MM.1S (cell line): ENCODE data around the gene PABPC3.

Source experiments
- DNase-seq: peaks from one replicate; pipeline ENCODE4 v3.0.0-alpha.2; 2015
- H2AFZ ChIP-seq: fragments of 300-600 bp; sonication (generic); 2 replicates; pipeline ENCODE4 v1.6.0; 2016; ENCODE audit warnings: antibody characterized with exemption, low read length
- H3F3A ChIP-seq: fragments of 300-600 bp; sonication (generic); 2 replicates; pipeline ENCODE4 v1.6.1; 2016; ENCODE audit warnings: mild to moderate bottlenecking, antibody characterized with exemption, low read length, moderate library complexity, mixed read lengths; ENCODE audit not compliant: insufficient read depth
- H3K27ac ChIP-seq: fragments of 300-600 bp; sonication (generic); 2 replicates; pipeline ENCODE4 v1.5.1; 2016; ENCODE audit warnings: mild to moderate bottlenecking, low read length
- H3K27me3 ChIP-seq: fragments of 300-600 bp; sonication (generic); replicated peaks from 2 replicates; pipeline ENCODE4 v1.6.0; 2016; ENCODE audit warnings: low read length; ENCODE audit not compliant: insufficient read depth
- H3K36me3 ChIP-seq: fragments of 300-600 bp; sonication (generic); replicated peaks from 2 replicates; pipeline ENCODE4 v1.6.1; 2016; ENCODE audit warnings: mild to moderate bottlenecking, low read length, mixed read lengths; ENCODE audit not compliant: insufficient read depth
- H3K4me1 ChIP-seq: fragments of 300-600 bp; sonication (generic); 2 replicates; pipeline ENCODE4 v1.6.1; 2016; ENCODE audit warnings: low read length, mixed read lengths
- H3K4me2 ChIP-seq: fragments of 300-600 bp; sonication (generic); 2 replicates; pipeline ENCODE4 v1.6.0; 2016; ENCODE audit warnings: low read depth, low read length
- H3K4me3 ChIP-seq: fragments of 300-600 bp; sonication (generic); 2 replicates; pipeline ENCODE4 v1.5.1; 2016; ENCODE audit warnings: low read length, mixed read lengths
- H3K79me2 ChIP-seq: fragments of 300-600 bp; sonication (generic); 2 replicates; pipeline ENCODE4 v1.6.1; 2016; ENCODE audit warnings: mixed run types, low read length, mixed read lengths
- H3K9ac ChIP-seq: fragments of 300-600 bp; sonication (generic); 2 replicates; pipeline ENCODE4 v1.6.1; 2016; ENCODE audit warnings: low read length, mixed read lengths
- H3K9me2 ChIP-seq: fragments of 300-600 bp; sonication (generic); replicated peaks from 2 replicates; pipeline ENCODE4 v1.6.1; 2016; ENCODE audit warnings: mild to moderate bottlenecking, low read length, mixed read lengths; ENCODE audit not compliant: insufficient read depth
- H3K9me3 ChIP-seq: fragments of 300-600 bp; sonication (generic); replicated peaks from 2 replicates; pipeline ENCODE4 v1.6.1; 2016; ENCODE audit warnings: mild to moderate bottlenecking, low read length, mixed read lengths; ENCODE audit not compliant: insufficient read depth
- H4K20me1 ChIP-seq: fragments of 300-600 bp; sonication (generic); 2 replicates; pipeline ENCODE4 v1.6.1; 2016; ENCODE audit warnings: mild to moderate bottlenecking, low read length, moderate library complexity, mixed read lengths; ENCODE audit not compliant: insufficient read depth
- CTCF ChIP-seq: fragments of 300-600 bp; sonication (generic); IDR thresholded peaks from 2 replicates; pipeline ENCODE4 v1.5.1; 2016; ENCODE audit warnings: antibody characterized with exemption, low read length, mixed read lengths
- EZH2 ChIP-seq: fragments of 300-600 bp; sonication (generic); optimal IDR thresholded peaks from 2 replicates; pipeline ENCODE3; 2017; ENCODE audit warnings: low read depth, mild to moderate bottlenecking, antibody characterized with exemption, low read length, mixed read lengths
- EZH2phosphoT487 ChIP-seq: fragments of 300-600 bp; sonication (generic); IDR thresholded peaks from 2 replicates; pipeline ENCODE4 v1.6.1; 2018; ENCODE audit warnings: antibody characterized with exemption, low read length

The PABPC3 gene

GRCh38 chr13:25103711-25104110 lies 7.8 kb downstream of the PABPC3 start:
- H3K9me2 ChIP-seq, result no peaks in the 10 kb centered on the region
- H2AFZ ChIP-seq, result no peak overlapping the region
- no peak for TF ChIP-seq EZH2phosphoT487
- no peak overlapping the region for H3K27ac ChIP-seq
- H3K4me1 ChIP-seq, result no peaks in the 10 kb centered on the region
- H3K9ac ChIP-seq, result no peak overlapping the region
- H4K20me1 ChIP-seq, result no peaks in the 10 kb centered on the region
- DNase-seq, result no peak
- no peaks in the 10 kb centered on the region for H3K36me3 ChIP-seq
- H3K4me2 ChIP-seq, result no peak overlapping the region
- no peak overlapping the region for H3K4me3 ChIP-seq
- H3K27me3 ChIP-seq, result no peaks in the 10 kb centered on the region
- H3F3A ChIP-seq, result no peaks in the 10 kb centered on the region
- H3K9me3 ChIP-seq, result no peaks in the 10 kb centered on the region
- H3K79me2 ChIP-seq, result no peaks in the 10 kb centered on the region

- Histone ChIP-seq H3K4me3 (no peak overlapping the region), H3K9me3 (no peaks in the 10 kb centered on the region), H3K4me2 (no peak overlapping the region), H4K20me1 (no peaks in the 10 kb centered on the region), H3K9ac (no peak overlapping the region), H3K27ac (no peak overlapping the region), H3K79me2 (no peaks in the 10 kb centered on the region), H3K4me1 (no peaks in the 10 kb centered on the region), H3K9me2 (no peaks in the 10 kb centered on the region), H3F3A (no peaks in the 10 kb centered on the region), H2AFZ (no peak overlapping the region), H3K36me3 (no peaks in the 10 kb centered on the region), H3K27me3 (no peaks in the 10 kb centered on the region)
- DNase-seq, result no peak
- TF ChIP-seq EZH2phosphoT487 (no peak), EZH2 (no peak), CTCF (no peak)
These were observed 13.4 kb downstream of the PABPC3 start for GRCh38 chr13:25109341-25109740.

- Histone ChIP-seq H3K36me3 (no peaks in the 10 kb centered on the region), H2AFZ (no peak overlapping the region), H3K4me3 (no peak overlapping the region), H3K79me2 (no peaks in the 10 kb centered on the region), H3K9me2 (no peaks in the 10 kb centered on the region), H3K4me1 (no peaks in the 10 kb centered on the region), H3K27me3 (no peaks in the 10 kb centered on the region), H3K9me3 (no peaks in the 10 kb centered on the region), H3F3A (no peaks in the 10 kb centered on the region), H3K9ac (no peak overlapping the region), H4K20me1 (no peaks in the 10 kb centered on the region), H3K4me2 (no peak overlapping the region), H3K27ac (no peak overlapping the region)
- DNase-seq, result no peak
- TF ChIP-seq CTCF (no peak), EZH2phosphoT487 (no peak), EZH2 (no peak)
These were observed 15.1 kb downstream of the PABPC3 start for GRCh38 chr13:25110956-25111584.

GRCh38 chr13:25111585-25111956 lies 15.6 kb downstream of the PABPC3 start:
- no peaks in the 10 kb centered on the region for H4K20me1 ChIP-seq
- H3K79me2 ChIP-seq, result no peaks in the 10 kb centered on the region
- no peak overlapping the region for H3K9ac ChIP-seq
- no peaks in the 10 kb centered on the region for H3K9me2 ChIP-seq
- no peaks in the 10 kb centered on the region for H3K4me1 ChIP-seq
- DNase-seq, result no peak
- no peak overlapping the region for H3K4me2 ChIP-seq
- H3K27ac ChIP-seq, result no peak overlapping the region
- no peaks in the 10 kb centered on the region for H3K36me3 ChIP-seq
- TF ChIP-seq EZH2 (no peak), CTCF (no peak), EZH2phosphoT487 (no peak)
- H3K9me3 ChIP-seq, result no peaks in the 10 kb centered on the region
- no peaks in the 10 kb centered on the region for H3K27me3 ChIP-seq
- H3K4me3 ChIP-seq, result no peak overlapping the region
- no peaks in the 10 kb centered on the region for H3F3A ChIP-seq
- no peak overlapping the region for H2AFZ ChIP-seq
